Panc1 (cell line): ENCODE measurements around the gene SATB2. TPM values are rescaled to one million over a fixed set of nuclear protein-coding genes. Genes with fewer than 3 reads are reported as not detected.
A peak's percentile ranks its signal among the peaks of the same experiment; 100 is the strongest.

ENCODE experiments used
- ATAC-seq: fragments of 200-7000 bp; cut with Tn5 transposase; 2 replicates; pipeline ENCODE4 v1.9.1; 2020; ENCODE audit warnings: mild to moderate bottlenecking, moderate library complexity
- BruUV-seq: library from RNA; stranded (reverse); fragments of 400-500 nt; replicated peaks from 2 replicates; lab custom pipeline; 2021; lab: Mats Ljungman, UMichigan
- CTCF ChIA-PET: fragments of 300-600 bp; sonication (Branson Sonifier 250); formaldehyde crosslinking; loops from one replicate; lab custom pipeline; 2022; ENCODE audit warnings: antibody characterized with exemption; lab: Charles Lee
- POLR2A ChIA-PET: fragments of 300-600 bp; sonication (Branson Sonifier 250); formaldehyde crosslinking; loops from one replicate; lab custom pipeline; 2022; ENCODE audit warnings: antibody characterized with exemption; lab: Charles Lee
- DNase-seq: peaks from one replicate; pipeline ENCODE4 v3.0.0-alpha.2; 2010; ENCODE audit warnings: low read depth, low spot score
- H3K27ac ChIP-seq: 2 replicates; pipeline ENCODE4 v1.5.1; 2011; ENCODE audit warnings: mild to moderate bottlenecking, low read length, inconsistent platforms
- H3K27me3 ChIP-seq: fragments of 200-500 bp; sonication (Bioruptor generic); 2 replicates; pipeline ENCODE4 v1.6.0; 2014; ENCODE audit warnings: low read length, inconsistent platforms; ENCODE audit not compliant: control insufficient read depth, insufficient read depth
- H3K36me3 ChIP-seq: fragments of 200-500 bp; sonication (Bioruptor generic); 2 replicates; pipeline ENCODE4 v1.5.1; 2014; ENCODE audit warnings: inconsistent platforms, mild to moderate bottlenecking, low read length, moderate library complexity; ENCODE audit not compliant: control insufficient read depth, insufficient read depth
- H3K4me1 ChIP-seq: 2 replicates; pipeline ENCODE4 v1.5.1; 2011; ENCODE audit warnings: inconsistent platforms, mild to moderate bottlenecking, low read length, moderate library complexity; ENCODE audit not compliant: control insufficient read depth, insufficient read depth
- H3K4me3 ChIP-seq, 2 experiments: 2 replicates each; pipeline ENCODE4 v1.5.1; 2011 to 2012; ENCODE audit warnings: low read depth in 2 of 2, low read length in 2 of 2, mild to moderate bottlenecking in 2 of 2, inconsistent platforms in 1 of 2, moderate library complexity in 1 of 2
- H3K9me3 ChIP-seq: fragments of 200-500 bp; sonication (Bioruptor generic); 2 replicates; pipeline ENCODE4 v1.5.1; 2014; ENCODE audit warnings: low read depth, mild to moderate bottlenecking, inconsistent platforms, low read length, moderate library complexity; ENCODE audit not compliant: control insufficient read depth, insufficient read depth
- POLR2AphosphoS5 ChIP-seq: IDR thresholded peaks from 2 replicates; pipeline ENCODE4 v1.6.1; 2012; ENCODE audit warnings: mild to moderate bottlenecking, low read depth, low read length, moderate library complexity
- REST ChIP-seq, 2 experiments: IDR thresholded peaks; 2 replicates each; pipeline ENCODE4 v1.6.1; 2011 to 2012; ENCODE audit warnings: low read depth in 2 of 2, control low read depth in 1 of 2, low read length in 1 of 2, mild to moderate bottlenecking in 1 of 2, moderate library complexity in 1 of 2; ENCODE audit not compliant: insufficient read depth in 1 of 2
- SIN3A ChIP-seq: IDR thresholded peaks from 2 replicates; pipeline ENCODE4 v1.6.1; 2012; ENCODE audit warnings: low read depth, mild to moderate bottlenecking, low read length, moderate library complexity, borderline replicate concordance; ENCODE audit not compliant: insufficient read depth
- TCF7L2 ChIP-seq: IDR thresholded peaks from 2 replicates; pipeline ENCODE4 v1.6.1; 2011; ENCODE audit warnings: mild to moderate bottlenecking, low read depth, low read length, inconsistent platforms
- in situ Hi-C: cut with HindIII; loops from 2 replicates; pipeline ENCODE4 v1.10.0; 2016; ENCODE audit warnings: low sequenced_read_pairs, low pct_unique_long_range_greater_than_20kb
- intact Hi-C: fragments of 100-400 bp; cut with micrococcal nuclease; formaldehyde crosslinking; loops from one replicate; pipeline ENCODE4 v1.10.0; 2022; ENCODE audit not compliant: unreplicated experiment
- total RNA-seq: library from RNA; stranded (reverse); gene quantifications from one replicate; pipeline ENCODE4 v1.2.1, GENCODE V29; 2021; ENCODE audit not compliant: unreplicated experiment
- TF ChIP-seq, protein P1 (sequence below): fragments of 450-650 bp; IDR thresholded peaks from 2 replicates; pipeline ENCODE4 v1.5.1; 2017; ENCODE audit warnings: mild to moderate bottlenecking

SATB2 gene
- total RNA-seq, 1 experiment from 2014 or later: 43.2 TPM

GRCh38 chr2:199460846-199461710, 3.3 kb upstream of the SATB2 start:
- BruUV-seq: no TSS peak
- H3K36me3 ChIP-seq: no peaks in the 10 kb centered on the region; the same call in 1 of the 2 replicates
- peak overlapping the region; percentile 99 for H3K27ac ChIP-seq
- in situ Hi-C loops: no loop called here
- H3K27me3 ChIP-seq: no peaks in the 10 kb centered on the region
- H3K9me3 ChIP-seq: no peaks in the 10 kb centered on the region
- CTCF ChIA-PET: no interaction called here
- DNase-seq (no peak), ATAC-seq (no peak)
- H3K4me1 ChIP-seq: peaks cover 12% of the 10 kb centered on the region
- intact Hi-C loops: no loop called here
- POLR2A ChIA-PET: no interaction called here
- peak overlapping the region; percentile 68 to 94 for H3K4me3 ChIP-seq
- no peak for TF ChIP-seq POLR2AphosphoS5
- TF ChIP-seq, protein P1, sequence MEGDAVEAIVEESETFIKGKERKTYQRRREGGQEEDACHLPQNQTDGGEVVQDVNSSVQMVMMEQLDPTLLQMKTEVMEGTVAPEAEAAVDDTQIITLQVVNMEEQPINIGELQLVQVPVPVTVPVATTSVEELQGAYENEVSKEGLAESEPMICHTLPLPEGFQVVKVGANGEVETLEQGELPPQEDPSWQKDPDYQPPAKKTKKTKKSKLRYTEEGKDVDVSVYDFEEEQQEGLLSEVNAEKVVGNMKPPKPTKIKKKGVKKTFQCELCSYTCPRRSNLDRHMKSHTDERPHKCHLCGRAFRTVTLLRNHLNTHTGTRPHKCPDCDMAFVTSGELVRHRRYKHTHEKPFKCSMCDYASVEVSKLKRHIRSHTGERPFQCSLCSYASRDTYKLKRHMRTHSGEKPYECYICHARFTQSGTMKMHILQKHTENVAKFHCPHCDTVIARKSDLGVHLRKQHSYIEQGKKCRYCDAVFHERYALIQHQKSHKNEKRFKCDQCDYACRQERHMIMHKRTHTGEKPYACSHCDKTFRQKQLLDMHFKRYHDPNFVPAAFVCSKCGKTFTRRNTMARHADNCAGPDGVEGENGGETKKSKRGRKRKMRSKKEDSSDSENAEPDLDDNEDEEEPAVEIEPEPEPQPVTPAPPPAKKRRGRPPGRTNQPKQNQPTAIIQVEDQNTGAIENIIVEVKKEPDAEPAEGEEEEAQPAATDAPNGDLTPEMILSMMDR: no peak
- TF ChIP-seq TCF7L2: no peak
- TF ChIP-seq SIN3A: no peak
- TF ChIP-seq REST (IDR thresholded peaks at IDR 0.05; ENCODE audit: insufficient read depth in 1 of 2, low read depth in 2 of 2, low read length in 1 of 2): no peak

DNA sequence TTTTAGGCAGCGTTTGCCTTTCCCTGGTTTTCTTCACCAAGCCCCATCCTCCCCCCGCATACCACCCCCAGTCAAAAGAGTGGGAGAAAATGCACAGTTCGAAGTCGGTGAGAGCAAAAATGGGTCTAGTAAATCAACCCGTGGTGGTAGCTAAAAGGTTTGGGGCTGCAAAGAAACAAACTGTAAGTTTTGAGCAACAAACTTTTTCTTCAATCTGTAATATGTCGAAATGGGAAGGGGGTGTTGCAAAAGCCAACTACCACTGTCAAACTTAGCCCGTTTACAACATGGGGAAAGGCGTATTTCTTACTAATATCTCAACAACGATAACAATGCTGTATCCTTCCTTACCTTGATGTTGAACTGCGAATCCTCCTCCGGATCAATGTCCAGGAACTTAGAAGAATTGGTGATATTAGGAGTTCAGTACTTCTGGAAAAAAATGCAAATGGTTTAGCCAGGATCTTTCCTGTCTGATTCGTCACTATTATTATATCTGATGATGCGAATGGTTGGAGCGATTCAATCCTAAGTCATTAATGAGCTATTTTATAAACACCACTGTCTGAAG, 2.4 kb upstream of the SATB2 start:
- ATAC-seq: no peak
- Histone ChIP-seq H3K9me3 (no peaks in the 10 kb centered on the region), H3K27ac (peak overlapping the region; percentile 99), H3K27me3 (no peaks in the 10 kb centered on the region), H3K36me3 (no peaks in the 10 kb centered on the region; the same call in 1 of the 2 replicates), H3K4me3 (peak overlapping the region; percentile 68 to 94), H3K4me1 (peaks cover 12% of the 10 kb centered on the region)
- intact Hi-C loops (no loop called here), in situ Hi-C loops (no loop called here)
- DNase-seq: no peak
- ChIA-PET CTCF (no interaction called here), POLR2A (no interaction called here)
- TF ChIP-seq SIN3A: 0 out of 2 replicates have a peak, but pooled peaks have one; percentile 24
- TF ChIP-seq, protein P1: no peak
- TSS peak; percentile 91 for BruUV-seq
